SHP77 treated with DMSO at 0.1 percent for 48 hours (cell line): ENCODE data around the gene CEMIP.
A peak's percentile ranks its signal among the peaks of the same experiment; 100 is the strongest.

Experiments
- DNase-seq: peaks from one replicate; lab custom pipeline; 2025; lab: John Stamatoyannopoulos, UW

CEMIP gene

GRCh38 chr15:80785335-80785734 lies 6.2 kb downstream of the CEMIP start:
- no peak for DNase-seq

- no peak for DNase-seq
Measured at GRCh38 chr15:80785811-80786354, 6.7 kb downstream of the CEMIP start.

GRCh38 chr15:80787316-80787715 lies 8.1 kb downstream of the CEMIP start:
- no peak for DNase-seq

- no peak for DNase-seq
Measured at GRCh38 chr15:80788536-80788935, 9.4 kb downstream of the CEMIP start.

- DNase-seq = no peak
Measured at GRCh38 chr15:80789296-80789695, 10.1 kb downstream of the CEMIP start.

- DNase-seq = no peak
Measured at GRCh38 chr15:80789796-80790195, 10.6 kb downstream of the CEMIP start.

- DNase-seq = no peak
Measured at GRCh38 chr15:80790236-80790635, 11.1 kb downstream of the CEMIP start.

- no peak for DNase-seq
Measured at GRCh38 chr15:80791004-80791403, 11.8 kb downstream of the CEMIP start.

GRCh38 chr15:80796407-80796806 lies 17.2 kb downstream of the CEMIP start:
- no peak for DNase-seq

GRCh38 chr15:80798911-80799310 lies 19.7 kb downstream of the CEMIP start:
- DNase-seq = no peak

- no peak for DNase-seq
Measured at GRCh38 chr15:80800067-80800466, 20.9 kb downstream of the CEMIP start.

- peak; percentile 36 for DNase-seq
Measured at GRCh38 chr15:80801891-80802680, 22.9 kb downstream of the CEMIP start.

- no peak for DNase-seq
Measured at GRCh38 chr15:80803580-80804525, 24.7 kb downstream of the CEMIP start.

- peak; percentile 83 for DNase-seq
Measured at GRCh38 chr15:80804970-80805495, 25.9 kb downstream of the CEMIP start.

- peak; percentile 94 for DNase-seq
Measured at GRCh38 chr15:80811781-80812315, 32.7 kb downstream of the CEMIP start.

GRCh38 chr15:80815106-80815505 lies 35.9 kb downstream of the CEMIP start:
- DNase-seq = no peak

- no peak for DNase-seq
Measured at GRCh38 chr15:80816049-80816653, 37.0 kb downstream of the CEMIP start.

GRCh38 chr15:80816936-80817335 lies 37.8 kb downstream of the CEMIP start:
- no peak for DNase-seq

- DNase-seq = no peak
Measured at GRCh38 chr15:80817901-80818300, 38.7 kb downstream of the CEMIP start.

GRCh38 chr15:80819001-80819400 lies 39.8 kb downstream of the CEMIP start:
- DNase-seq = no peak

GRCh38 chr15:80820092-80820491 lies 40.9 kb downstream of the CEMIP start:
- no peak for DNase-seq

GRCh38 chr15:80822256-80822655 lies 43.1 kb downstream of the CEMIP start:
- no peak for DNase-seq
